Left hindlimb (tissue), 1 donor: ENCODE results near the gene DNMT3A.
"Not testable (repeated sequence)": the region's sequence is repeated elsewhere in the genome, so short reads cannot be mapped to it uniquely, and the experiment has no call there.

ENCODE experiments used
- DNase-seq: peaks from one replicate; pipeline ENCODE4 v3.0.0-alpha.2; 2018

Gene DNMT3A

GRCh38 chr2:25280051-25280687 lies 61.6 kb downstream of the DNMT3A start:
- no peak for DNase-seq

GRCh38 chr2:25279091-25279651 lies 62.6 kb downstream of the DNMT3A start:
- DNase-seq, result no peak

- peak; percentile 76 for DNase-seq
These were observed 64.9 kb downstream of the DNMT3A start for GRCh38 chr2:25276569-25277465.

GRCh38 chr2:25275575-25275965 lies 66.2 kb downstream of the DNMT3A start:
- DNase-seq, result no peak

- DNase-seq, result peak; percentile 78
These were observed 66.7 kb downstream of the DNMT3A start for GRCh38 chr2:25274868-25275574.

- DNase-seq, result no peak
These were observed 67.7 kb downstream of the DNMT3A start for GRCh38 chr2:25273985-25274535.

GRCh38 chr2:25272705-25273104 lies 69.0 kb downstream of the DNMT3A start:
- not testable (repeated sequence) for DNase-seq

GRCh38 chr2:25270061-25270460 lies 71.7 kb downstream of the DNMT3A start:
- DNase-seq, result no peak

- DNase-seq, result no peak
These were observed 72.5 kb downstream of the DNMT3A start for GRCh38 chr2:25269233-25269632.

- no peak for DNase-seq
These were observed 73.6 kb downstream of the DNMT3A start for GRCh38 chr2:25268139-25268538.

GRCh38 chr2:25266399-25266798 lies 75.3 kb downstream of the DNMT3A start:
- no peak for DNase-seq

- DNase-seq, result no peak
These were observed 75.9 kb downstream of the DNMT3A start for GRCh38 chr2:25265802-25266201.

GRCh38 chr2:25265001-25265400 lies 76.7 kb downstream of the DNMT3A start:
- DNase-seq, result no peak

- DNase-seq, result no peak
These were observed 79.4 kb downstream of the DNMT3A start for GRCh38 chr2:25262288-25262687.

GRCh38 chr2:25259737-25260124 lies 82.0 kb downstream of the DNMT3A start:
- no peak for DNase-seq

- DNase-seq, result no peak
These were observed 82.6 kb downstream of the DNMT3A start for GRCh38 chr2:25258847-25259736.

GRCh38 chr2:25257931-25258846 lies 83.5 kb downstream of the DNMT3A start:
- DNase-seq, result no peak

GRCh38 chr2:25257032-25257552 lies 84.6 kb downstream of the DNMT3A start:
- DNase-seq, result peak; percentile 73

GRCh38 chr2:25256488-25256875 lies 85.2 kb downstream of the DNMT3A start:
- DNase-seq, result no peak

GRCh38 chr2:25255745-25256487 lies 85.8 kb downstream of the DNMT3A start:
- DNase-seq, result no peak
